ENCODE measurements around the gene NIPAL4.
A peak's percentile ranks its signal among the peaks of the same experiment; 100 is the strongest.
"Not testable (repeated sequence)": the region's sequence is repeated elsewhere in the genome, so short reads cannot be mapped to it uniquely, and the experiment has no call there.

The NIPAL4 gene

DNA sequence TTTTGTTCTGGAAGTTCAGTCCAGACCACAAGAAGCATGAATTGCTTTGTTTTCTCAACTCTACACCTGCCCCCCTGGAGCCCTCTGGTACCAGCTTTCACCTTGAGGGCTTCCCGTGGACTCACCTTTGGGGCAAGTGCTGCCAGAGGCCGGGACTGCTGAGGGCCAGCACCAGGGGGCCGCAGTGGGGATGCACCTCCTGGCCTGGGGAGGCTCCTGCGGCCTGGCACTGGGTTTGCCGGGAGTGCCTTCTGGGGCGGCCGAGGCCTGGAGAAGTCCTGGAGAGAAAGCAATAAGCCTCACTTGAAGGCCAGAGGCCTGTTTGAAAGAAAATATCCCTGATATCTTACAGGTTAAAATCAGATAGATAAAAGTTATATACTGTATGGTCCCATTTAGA is 21.7 kb downstream of the NIPAL4 start:
- no peak for FAIRE-seq
- no peak for DNase-seq (ENCODE audit: insufficient read length, low spot score)

DNA sequence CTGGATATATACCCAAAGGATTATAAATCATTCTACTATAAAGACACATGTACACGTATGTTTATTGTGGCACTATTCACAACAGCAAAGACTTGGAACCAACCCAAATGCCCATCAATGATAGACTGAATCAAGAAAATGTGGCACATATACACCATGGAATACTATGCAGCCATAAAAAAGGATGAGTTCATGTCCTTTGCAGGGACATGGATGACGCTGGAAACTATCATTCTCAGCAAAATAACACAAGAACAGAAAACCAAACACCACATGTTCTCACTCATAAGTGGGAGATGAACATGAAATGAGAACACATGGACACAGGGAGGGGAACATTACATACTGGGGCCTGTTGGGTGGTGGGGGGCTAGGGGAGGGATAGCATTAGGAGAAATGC is 22.7 kb downstream of the NIPAL4 start:
- DNase-seq (ENCODE audit: insufficient read length, low spot score); FAIRE-seq: not testable (repeated sequence)

DNA sequence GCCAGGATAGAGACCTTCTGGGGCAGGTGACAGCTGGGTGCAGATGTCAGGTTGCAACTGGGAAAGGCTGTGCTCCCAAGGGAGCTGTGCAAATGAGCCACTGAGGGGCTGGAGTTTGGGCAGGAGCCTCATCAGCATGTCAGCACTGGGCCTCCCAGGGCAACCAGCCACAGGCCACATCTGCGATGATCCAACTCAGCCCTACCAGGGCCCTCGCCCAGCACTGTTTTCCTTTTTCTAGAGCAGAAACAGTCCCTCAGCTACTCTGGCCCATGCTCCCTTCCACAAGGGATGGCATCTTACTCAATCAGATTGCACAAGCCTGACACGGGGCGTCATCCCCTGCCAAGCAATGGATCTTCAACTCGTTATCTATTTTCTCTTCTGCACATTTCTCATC is 24.8 kb downstream of the NIPAL4 start:
- no peak for FAIRE-seq
- no peak for DNase-seq (ENCODE audit: insufficient read length, low spot score)

DNA sequence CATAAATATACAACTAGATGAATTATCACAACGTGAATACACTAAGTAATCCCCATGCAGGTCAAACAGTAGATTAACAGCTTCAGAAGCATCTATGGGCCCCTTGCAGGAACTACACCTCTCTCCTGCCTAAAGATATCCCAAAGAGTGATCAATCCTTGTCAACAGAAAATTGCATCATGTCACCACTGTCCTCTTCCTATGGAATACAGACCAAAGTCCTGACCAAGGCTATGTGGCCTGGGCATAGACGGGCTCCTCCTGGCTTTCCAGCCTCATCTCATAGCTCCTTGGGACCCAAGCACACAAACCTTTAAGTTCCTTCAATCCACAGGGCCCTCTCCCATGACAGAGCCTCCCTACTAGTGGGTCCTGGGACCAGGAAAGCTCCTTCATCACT is 25.3 kb downstream of the NIPAL4 start:
- no peak for DNase-seq (ENCODE audit: insufficient read length, low spot score)
- no peak for FAIRE-seq

- DNase-seq (ENCODE audit: insufficient read length, low spot score) = no peak
- FAIRE-seq = peak; percentile 61
Measured at GRCh38 chr5:157485811-157486210, 25.8 kb downstream of the NIPAL4 start.

GRCh38 chr5:157486221-157486681 is 26.2 kb downstream of the NIPAL4 start:
- FAIRE-seq = peak; percentile 49
- DNase-seq (ENCODE audit: insufficient read length, low spot score) = no peak

DNA sequence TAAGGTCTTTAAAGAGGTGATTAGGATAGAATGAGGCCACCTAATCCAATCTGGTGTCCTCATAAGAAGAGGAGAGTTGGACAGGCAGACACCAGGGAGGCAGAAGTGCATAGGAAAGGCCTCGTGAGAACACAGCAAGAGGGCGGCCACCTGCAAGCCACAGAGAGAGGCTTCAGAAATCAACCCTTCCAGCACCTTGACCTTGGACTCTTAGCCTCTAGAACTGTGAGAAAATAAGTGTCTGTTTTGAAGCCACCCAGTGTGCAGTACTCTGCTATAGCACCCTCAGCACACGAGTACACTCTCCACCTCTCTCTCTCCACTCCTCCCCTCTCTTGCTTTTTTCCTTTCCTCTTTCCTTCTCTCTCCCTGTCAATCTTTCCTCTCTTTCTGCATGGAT is 26.8 kb downstream of the NIPAL4 start:
- FAIRE-seq (peak; percentile 72), DNase-seq (ENCODE audit: insufficient read length, low spot score) (no peak)

- FAIRE-seq (peak; percentile 18), DNase-seq (ENCODE audit: insufficient read length, low spot score) (no peak)
Measured at GRCh38 chr5:157487358-157487757, 27.3 kb downstream of the NIPAL4 start.

- no peak for FAIRE-seq
Measured at GRCh38 chr5:157491471-157491995, 31.5 kb downstream of the NIPAL4 start.

GRCh38 chr5:157492886-157493285 is 32.9 kb downstream of the NIPAL4 start:
- FAIRE-seq (no peak), DNase-seq (ENCODE audit: insufficient read length, low spot score) (no peak)

More at GRCh38 chr5:157491471-157491995, 31.5 kb downstream of the NIPAL4 start:
- DNase-seq (ENCODE audit: insufficient read length, low spot score) = no peak

DNA sequence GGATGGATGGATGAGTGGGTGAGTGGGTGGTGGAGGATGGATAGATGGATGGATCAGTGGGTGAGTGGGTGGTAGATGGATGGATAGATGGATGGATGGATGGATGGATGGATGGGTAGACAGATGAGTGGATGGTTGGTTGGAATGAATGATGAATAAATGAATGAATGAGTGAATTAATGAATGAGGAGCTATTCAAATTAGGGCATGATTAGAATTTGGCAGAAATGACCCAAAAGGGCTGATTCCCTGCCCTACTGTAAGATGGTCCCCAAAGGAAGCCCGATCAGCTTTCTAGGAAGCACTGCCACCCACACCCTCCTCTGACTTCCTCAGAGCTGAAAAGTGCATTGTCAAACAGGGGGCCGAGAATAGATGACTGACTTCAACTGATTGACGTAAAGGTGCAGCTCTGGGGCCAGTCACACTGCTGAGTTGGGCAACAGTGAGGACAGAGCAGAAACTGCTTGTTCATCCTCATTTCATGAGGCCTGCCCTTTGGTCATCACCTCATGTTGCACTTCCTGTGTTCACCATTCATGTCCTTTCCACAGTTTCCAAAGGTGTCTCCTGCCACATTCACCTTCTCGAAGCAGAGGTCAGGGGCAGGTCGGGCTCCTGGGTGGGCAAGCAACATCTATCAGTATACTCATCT is 34.3 kb downstream of the NIPAL4 start:
- DNase-seq (ENCODE audit: insufficient read length, low spot score) (no peak), FAIRE-seq (peak; percentile 23)

- DNase-seq (ENCODE audit: insufficient read length, low spot score) = no peak
- no peak for FAIRE-seq
Measured at GRCh38 chr5:157496864-157497263, 36.9 kb downstream of the NIPAL4 start.

- DNase-seq (ENCODE audit: insufficient read length, low spot score) = no peak
- no peak for FAIRE-seq
Measured at GRCh38 chr5:157497875-157498611, 38.0 kb downstream of the NIPAL4 start.

GRCh38 chr5:157502143-157502647 is 42.2 kb downstream of the NIPAL4 start:
- peak; percentile 41 for DNase-seq (ENCODE audit: insufficient read length, low spot score)
- peak; percentile 99 for FAIRE-seq

DNA sequence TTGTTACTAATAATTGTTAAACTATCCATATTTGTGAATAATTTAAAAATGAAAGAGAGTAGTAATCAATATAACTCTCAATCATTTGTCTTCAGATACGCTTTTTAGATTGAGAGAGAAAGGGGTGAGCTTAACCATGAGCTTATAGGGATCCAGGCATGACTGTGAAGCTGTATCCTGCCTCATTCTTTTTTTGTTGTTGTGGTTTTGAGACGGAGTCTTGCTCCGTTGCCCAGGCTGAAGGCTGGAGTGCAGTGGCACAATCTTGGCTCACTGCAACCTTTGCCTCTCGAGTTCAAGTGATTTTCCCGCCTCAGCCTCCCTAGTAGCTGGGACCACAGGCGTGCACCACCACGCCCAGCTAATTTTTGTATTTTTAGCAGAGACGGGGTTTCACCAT is 44.0 kb downstream of the NIPAL4 start:
- FAIRE-seq = no peak
- DNase-seq (ENCODE audit: insufficient read length, low spot score) = no peak

- DNase-seq (ENCODE audit: insufficient read length, low spot score) (no peak), FAIRE-seq (no peak)
Measured at GRCh38 chr5:157505496-157505895, 45.5 kb downstream of the NIPAL4 start.

- FAIRE-seq = peak; percentile 11
- no peak for DNase-seq (ENCODE audit: insufficient read length, low spot score)
Measured at GRCh38 chr5:157506066-157506590, 46.1 kb downstream of the NIPAL4 start.

- FAIRE-seq (no peak), DNase-seq (ENCODE audit: insufficient read length, low spot score) (no peak)
Measured at GRCh38 chr5:157506981-157507780, 47.2 kb downstream of the NIPAL4 start.

DNA sequence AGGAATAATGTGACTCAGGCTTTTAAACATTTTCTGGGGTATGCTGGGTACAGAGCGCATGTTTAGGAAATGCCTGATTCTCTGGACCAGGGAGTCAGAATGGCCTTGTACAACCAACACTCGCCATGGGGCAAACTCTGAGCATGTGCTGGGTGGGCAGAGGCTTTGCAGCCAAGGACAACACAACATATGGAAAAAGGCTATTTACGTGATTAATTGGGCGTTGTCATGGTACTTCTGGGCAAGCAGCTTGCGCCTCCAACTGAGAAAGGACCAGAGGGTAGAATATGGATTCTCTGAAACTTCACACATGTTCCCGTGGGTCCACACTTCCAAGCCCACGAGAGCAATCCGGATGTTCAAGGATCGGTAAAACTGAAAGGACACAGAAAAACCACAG is 49.1 kb downstream of the NIPAL4 start:
- DNase-seq (ENCODE audit: insufficient read length, low spot score) (no peak), FAIRE-seq (no peak)

GRCh38 chr5:157509587-157509986 is 49.6 kb downstream of the NIPAL4 start:
- DNase-seq (ENCODE audit: insufficient read length, low spot score) (no peak), FAIRE-seq (peak; percentile 18)

DNA sequence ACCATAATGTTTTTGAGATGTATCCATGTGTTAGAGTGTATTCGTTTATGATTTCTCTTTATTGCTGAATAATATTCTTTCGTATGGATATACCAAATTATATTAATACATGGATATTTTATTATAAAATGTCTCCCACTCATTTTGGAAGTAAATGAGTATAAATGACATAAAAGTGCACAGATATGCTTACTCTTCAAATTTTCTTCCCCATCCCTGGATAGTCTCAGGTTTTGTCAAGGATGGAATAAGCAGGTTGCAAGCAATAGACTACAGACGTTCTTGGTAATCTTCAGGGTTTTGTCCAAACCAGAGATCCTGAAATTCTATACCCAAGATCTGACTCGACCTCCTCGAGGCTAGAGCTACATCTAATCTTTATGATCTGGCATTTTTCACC is 50.7 kb downstream of the NIPAL4 start:
- DNase-seq (ENCODE audit: insufficient read length, low spot score) (no peak), FAIRE-seq (no peak)
